ENCODE data around the gene NCOA5. TPM values are rescaled to one million over a fixed set of nuclear protein-coding genes. Genes with fewer than 3 reads are reported as not detected.

The NCOA5 gene
- total RNA-seq, 1 donor from 2014 or later, result 34.9 TPM

- peaks cover 4% of the 10 kb centered on the region for H3K36me3 Mint-ChIP-seq (ENCODE audit: low read depth, unreplicated experiment)
- no peaks in the 10 kb centered on the region for H3K9me3 Mint-ChIP-seq (ENCODE audit: unreplicated experiment)
- no peak for TF ChIP-seq CTCF (IDR thresholded peaks at IDR 0.05; ENCODE audit: unreplicated experiment)
- DNase-seq (ENCODE audit: low spot score), result no peak
- no peak overlapping the region for H3K27ac Mint-ChIP-seq (ENCODE audit: unreplicated experiment)
- H3K27me3 Mint-ChIP-seq (ENCODE audit: unreplicated experiment), result no peaks in the 10 kb centered on the region
- peaks cover 24% of the 10 kb centered on the region for H3K4me1 Mint-ChIP-seq (ENCODE audit: unreplicated experiment)
- H3K4me3 Mint-ChIP-seq (ENCODE audit: unreplicated experiment), result no peak overlapping the region
These were observed 6.2 kb downstream of the NCOA5 start for GRCh38 chr20:46083531-46084061.

- no peaks in the 10 kb centered on the region for H3K27me3 Mint-ChIP-seq (ENCODE audit: unreplicated experiment)
- H3K4me3 Mint-ChIP-seq (ENCODE audit: unreplicated experiment), result no peak overlapping the region
- peaks cover 7% of the 10 kb centered on the region for H3K36me3 Mint-ChIP-seq (ENCODE audit: low read depth, unreplicated experiment)
- DNase-seq (ENCODE audit: low spot score), result no peak
- H3K4me1 Mint-ChIP-seq (ENCODE audit: unreplicated experiment), result peaks cover 19% of the 10 kb centered on the region
- H3K9me3 Mint-ChIP-seq (ENCODE audit: unreplicated experiment), result no peaks in the 10 kb centered on the region
- no peak for TF ChIP-seq CTCF (IDR thresholded peaks at IDR 0.05; ENCODE audit: unreplicated experiment)
- no peak overlapping the region for H3K27ac Mint-ChIP-seq (ENCODE audit: unreplicated experiment)
These were observed 6.7 kb downstream of the NCOA5 start for GRCh38 chr20:46083101-46083500.

DNA sequence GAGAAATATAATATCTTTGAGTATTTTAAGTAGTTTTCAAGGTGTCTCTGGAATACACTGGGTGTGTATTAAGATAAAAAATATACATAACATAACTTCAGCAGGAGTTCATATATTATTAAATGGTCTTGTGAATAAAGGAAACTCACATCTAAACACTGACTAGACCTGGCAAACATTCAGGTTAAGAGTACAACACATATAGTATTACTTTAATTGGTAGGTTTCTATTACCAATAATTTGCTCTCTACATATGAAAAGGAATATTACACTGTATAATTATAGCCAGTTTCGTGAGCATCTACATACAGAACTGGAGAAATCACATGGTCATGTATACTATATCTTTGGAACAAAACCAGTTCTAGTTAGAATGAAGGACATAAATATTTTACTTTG, 8.7 kb downstream of the NCOA5 start:
- no peak overlapping the region for H3K4me3 Mint-ChIP-seq (ENCODE audit: unreplicated experiment)
- no peak overlapping the region for H3K27ac Mint-ChIP-seq (ENCODE audit: unreplicated experiment)
- H3K4me1 Mint-ChIP-seq (ENCODE audit: unreplicated experiment), result peaks cover 16% of the 10 kb centered on the region
- H3K27me3 Mint-ChIP-seq (ENCODE audit: unreplicated experiment), result no peaks in the 10 kb centered on the region
- H3K36me3 Mint-ChIP-seq (ENCODE audit: low read depth, unreplicated experiment), result peaks cover 11% of the 10 kb centered on the region
- TF ChIP-seq CTCF (IDR thresholded peaks at IDR 0.05; ENCODE audit: unreplicated experiment), result no peak
- H3K9me3 Mint-ChIP-seq (ENCODE audit: unreplicated experiment), result no peaks in the 10 kb centered on the region
- no peak for DNase-seq (ENCODE audit: low spot score)

- Mint-ChIP-seq H3K27me3 (ENCODE audit: unreplicated experiment) (no peaks in the 10 kb centered on the region), H3K4me3 (ENCODE audit: unreplicated experiment) (no peak overlapping the region), H3K27ac (ENCODE audit: unreplicated experiment) (no peak overlapping the region), H3K36me3 (ENCODE audit: low read depth, unreplicated experiment) (peaks cover 21% of the 10 kb centered on the region), H3K4me1 (ENCODE audit: unreplicated experiment) (peaks cover 22% of the 10 kb centered on the region), H3K9me3 (ENCODE audit: unreplicated experiment) (no peaks in the 10 kb centered on the region)
- TF ChIP-seq CTCF (IDR thresholded peaks at IDR 0.05; ENCODE audit: unreplicated experiment), result no peak
- no peak for DNase-seq (ENCODE audit: low spot score)
These were observed 10.8 kb downstream of the NCOA5 start for GRCh38 chr20:46078954-46079353.

- H3K4me3 Mint-ChIP-seq (ENCODE audit: unreplicated experiment), result peak overlapping the region; percentile 8
- peaks cover 22% of the 10 kb centered on the region for H3K4me1 Mint-ChIP-seq (ENCODE audit: unreplicated experiment)
- no peaks in the 10 kb centered on the region for H3K27me3 Mint-ChIP-seq (ENCODE audit: unreplicated experiment)
These were observed 12.0 kb downstream of the NCOA5 start for GRCh38 chr20:46077642-46078305.

More at GRCh38 chr20:46077642-46078305, 12.0 kb downstream of the NCOA5 start:
- no peak overlapping the region for H3K27ac Mint-ChIP-seq (ENCODE audit: unreplicated experiment)
- no peak for TF ChIP-seq CTCF (IDR thresholded peaks at IDR 0.05; ENCODE audit: unreplicated experiment)
- H3K36me3 Mint-ChIP-seq (ENCODE audit: low read depth, unreplicated experiment), result peaks cover 21% of the 10 kb centered on the region
- DNase-seq (ENCODE audit: low spot score), result no peak
- no peaks in the 10 kb centered on the region for H3K9me3 Mint-ChIP-seq (ENCODE audit: unreplicated experiment)

Measured in endothelial cell (in vitro differentiated cells).